Islet precursor cell (in vitro differentiated cells): ENCODE measurements around the gene ARIH1.
"Not testable (repeated sequence)": the region's sequence is repeated elsewhere in the genome, so short reads cannot be mapped to it uniquely, and the experiment has no call there.

Experiments
- DNase-seq: peaks from one replicate; pipeline ENCODE4 v3.0.0-alpha.2; 2018

ARIH1 gene

GRCh38 chr15:72473614-72474465 is at the start of gene ARIH1:
Gene ARIH1 (plus strand): TSS chr15:72474330. CDS start chr15:72474640, 310 bp downstream.
- DNase-seq, result peak; percentile 98

- DNase-seq, result no peak
Observed at GRCh38 chr15:72426753-72427152, 47.4 kb upstream of the ARIH1 start.

GRCh38 chr15:72437650-72438316 is 36.3 kb upstream of the ARIH1 start:
- no peak for DNase-seq

- DNase-seq, result not testable (repeated sequence)
Observed at GRCh38 chr15:72442848-72443247, 31.3 kb upstream of the ARIH1 start.

- DNase-seq, result no peak
Observed at GRCh38 chr15:72445426-72445825, 28.7 kb upstream of the ARIH1 start.

GRCh38 chr15:72450805-72451204 is 23.3 kb upstream of the ARIH1 start:
- no peak for DNase-seq

GRCh38 chr15:72451224-72451623 is 22.9 kb upstream of the ARIH1 start:
- DNase-seq, result no peak

GRCh38 chr15:72456684-72457083 is 17.4 kb upstream of the ARIH1 start:
- no peak for DNase-seq

- no peak for DNase-seq
Observed at GRCh38 chr15:72460402-72460801, 13.7 kb upstream of the ARIH1 start.

GRCh38 chr15:72463702-72464101 is 10.4 kb upstream of the ARIH1 start:
- no peak for DNase-seq

GRCh38 chr15:72464251-72464650 is 9.9 kb upstream of the ARIH1 start:
- no peak for DNase-seq

- DNase-seq, result no peak
Observed at GRCh38 chr15:72468103-72468502, 6.0 kb upstream of the ARIH1 start.

GRCh38 chr15:72472992-72473610 is 1.0 kb upstream of the ARIH1 start:
- no peak for DNase-seq

- DNase-seq, result no peak
Observed at GRCh38 chr15:72474466-72474911, 359 bp downstream of the ARIH1 start.

GRCh38 chr15:72474912-72475628 is 940 bp downstream of the ARIH1 start:
- DNase-seq, result peak; percentile 78

- DNase-seq, result no peak
Observed at GRCh38 chr15:72475674-72476073, 1.5 kb downstream of the ARIH1 start.

- not testable (repeated sequence) for DNase-seq
Observed at GRCh38 chr15:72476330-72476729, 2.2 kb downstream of the ARIH1 start.

- DNase-seq, result no peak
Observed at GRCh38 chr15:72481015-72481659, 7.0 kb downstream of the ARIH1 start.

GRCh38 chr15:72482275-72482674 is 8.1 kb downstream of the ARIH1 start:
- DNase-seq, result no peak

GRCh38 chr15:72483279-72483678 is 9.1 kb downstream of the ARIH1 start:
- no peak for DNase-seq

- no peak for DNase-seq
Observed at GRCh38 chr15:72486144-72486543, 12.0 kb downstream of the ARIH1 start.

GRCh38 chr15:72487070-72487797 is 13.1 kb downstream of the ARIH1 start:
- no peak for DNase-seq
